GM23248 (cell line): Measurements from ENCODE around the gene TMEM184C. TPM values are rescaled to one million over a fixed set of nuclear protein-coding genes. Genes with fewer than 3 reads are reported as not detected.

Source experiments
- DNase-seq: peaks from one replicate; pipeline ENCODE4 v3.0.0-alpha.2; 2015
- H2AFZ ChIP-seq: fragments of 200-600 bp; sonication (generic); 2 replicates; pipeline ENCODE4 v1.6.1; 2016; ENCODE audit warnings: antibody characterized with exemption
- H3F3A ChIP-seq: fragments of 200-600 bp; sonication (generic); 2 replicates; pipeline ENCODE4 v1.6.1; 2016; ENCODE audit warnings: mild to moderate bottlenecking, antibody characterized with exemption, mixed run types; ENCODE audit not compliant: insufficient read depth
- H3K27ac ChIP-seq: fragments of 200-600 bp; sonication (generic); 2 replicates; pipeline ENCODE4 v1.5.1; 2016; ENCODE audit warnings: mild to moderate bottlenecking
- H3K27me3 ChIP-seq: fragments of 200-600 bp; sonication (generic); replicated peaks from 2 replicates; pipeline ENCODE4 v1.6.1; 2016; ENCODE audit warnings: mild to moderate bottlenecking; ENCODE audit not compliant: insufficient read depth
- H3K36me3 ChIP-seq: fragments of 200-600 bp; sonication (generic); 2 replicates; pipeline ENCODE4 v1.6.1; 2016; ENCODE audit warnings: low read depth, mild to moderate bottlenecking
- H3K4me1 ChIP-seq: fragments of 200-600 bp; sonication (generic); 2 replicates; pipeline ENCODE4 v1.6.1; 2016; ENCODE audit warnings: mild to moderate bottlenecking; ENCODE audit not compliant: insufficient read depth
- H3K4me2 ChIP-seq: fragments of 200-600 bp; sonication (generic); one replicate; pipeline ENCODE4 v1.6.1; 2016; ENCODE audit warnings: mild to moderate bottlenecking; ENCODE audit not compliant: unreplicated experiment
- H3K4me3 ChIP-seq: fragments of 200-600 bp; sonication (generic); 2 replicates; pipeline ENCODE4 v1.5.1; 2016; ENCODE audit warnings: mild to moderate bottlenecking
- H3K79me2 ChIP-seq: fragments of 200-600 bp; sonication (generic); 2 replicates; pipeline ENCODE4 v1.6.1; 2016; ENCODE audit warnings: mild to moderate bottlenecking; ENCODE audit not compliant: insufficient read depth
- H3K9ac ChIP-seq: fragments of 200-600 bp; sonication (generic); 2 replicates; pipeline ENCODE4 v1.6.1; 2016; ENCODE audit warnings: mild to moderate bottlenecking
- H3K9me2 ChIP-seq: fragments of 200-600 bp; sonication (generic); 2 replicates; pipeline ENCODE4 v1.6.1; 2016; ENCODE audit warnings: mixed run types, mild to moderate bottlenecking, moderate library complexity; ENCODE audit not compliant: insufficient read depth
- H3K9me3 ChIP-seq: fragments of 200-600 bp; sonication (generic); one replicate; pipeline ENCODE4 v1.6.1; 2017; ENCODE audit warnings: low read depth
- H4K20me1 ChIP-seq: fragments of 200-600 bp; sonication (generic); 2 replicates; pipeline ENCODE4 v1.6.0; 2016; ENCODE audit not compliant: insufficient read depth
- EZH2 ChIP-seq: fragments of 200-600 bp; sonication (generic); IDR thresholded peaks from 2 replicates; pipeline ENCODE4 v1.6.1; 2018; ENCODE audit warnings: antibody characterized with exemption, mild to moderate bottlenecking; ENCODE audit not compliant: insufficient read depth, poor library complexity, severe bottlenecking
- EZH2phosphoT487 ChIP-seq: fragments of 200-600 bp; sonication (generic); IDR thresholded peaks from 2 replicates; pipeline ENCODE4 v1.6.1; 2018; ENCODE audit warnings: antibody characterized with exemption, moderate library complexity, mild to moderate bottlenecking, low read depth; ENCODE audit not compliant: insufficient read depth
- WGBS, 2 experiments: methylation state at CpG; one replicate each; pipeline ENCODE4 v1.1.6; 2015 to 2017; ENCODE audit warnings: low lambda C conversion rate in 2 of 2, low coverage in 1 of 2; ENCODE audit errors: missing lambda C conversion rate in 2 of 2; 5-methylcytosine and 5-hydroxymethylcytosine counted together
- in situ Hi-C: fragments of 300-500 bp; cut with MboI; formaldehyde crosslinking; loops from 2 replicates; pipeline ENCODE4 v1.15.0; 2020
- polyA plus RNA-seq: library from polyadenylated mRNA; unstranded; fragments of >200 nt; fragmentation: Nextera tagmentation; extraction: Ambion mirVana; gene quantifications from 2 replicates; pipeline ENCODE4 v1.2.1, GENCODE V29; 2016
- total RNA-seq: library from RNA; depleted of rRNA; stranded (reverse); fragments of >200 nt; shearing (Covaris generic); gene quantifications from 2 replicates; pipeline ENCODE4 v1.2.3, GENCODE V29; 2014

The TMEM184C gene
- total and polyA plus RNA-seq, 2 experiments from 2014 or later, result 26.2 to 36.5 TPM

DNA sequence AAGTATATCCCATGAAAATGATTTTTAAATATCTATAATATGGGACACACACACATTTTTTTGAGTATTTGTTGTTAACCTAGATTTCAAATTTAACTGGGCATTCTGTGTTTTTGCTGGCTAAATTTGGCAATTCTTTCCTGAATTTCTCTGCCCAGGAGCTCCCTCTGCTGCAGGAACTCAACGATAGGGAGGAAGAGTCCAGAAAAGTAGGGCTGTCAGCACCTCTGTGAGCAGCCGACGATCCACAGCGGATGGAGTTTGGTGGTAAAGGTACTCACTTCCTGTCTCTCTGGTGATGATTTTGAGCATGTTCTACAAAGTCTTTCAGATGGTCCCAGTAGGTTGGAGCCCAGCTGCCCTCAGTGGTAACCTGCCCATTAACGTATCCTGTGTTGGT, 23.1 kb upstream of the TMEM184C start:
- Histone ChIP-seq H3K36me3 (no peaks in the 10 kb centered on the region), H3K9me2 (no peaks in the 10 kb centered on the region), H2AFZ (no peak overlapping the region), H3K79me2 (no peaks in the 10 kb centered on the region), H3K4me1 (peaks cover 22% of the 10 kb centered on the region), H3K4me2 (no peak overlapping the region), H3K4me3 (no peak overlapping the region), H3K9ac (no peak overlapping the region), H3K27me3 (no peaks in the 10 kb centered on the region), H3K27ac (no peak overlapping the region), H3F3A (peaks cover 17% of the 10 kb centered on the region; the same call in 1 of the 2 replicates), H4K20me1 (no peaks in the 10 kb centered on the region), H3K9me3 (no peaks in the 10 kb centered on the region)
- in situ Hi-C loops, result loop anchor here (10.0 kb wide), 1 partner anchor 429 kb away; no protein-coding TSS in a partner anchor
- TF ChIP-seq EZH2 (no peak), EZH2phosphoT487 (no peak)
- 68% methylated on average over 5 of the region's 5 CpGs for WGBS, 2 experiments
- no peak for DNase-seq

DNA sequence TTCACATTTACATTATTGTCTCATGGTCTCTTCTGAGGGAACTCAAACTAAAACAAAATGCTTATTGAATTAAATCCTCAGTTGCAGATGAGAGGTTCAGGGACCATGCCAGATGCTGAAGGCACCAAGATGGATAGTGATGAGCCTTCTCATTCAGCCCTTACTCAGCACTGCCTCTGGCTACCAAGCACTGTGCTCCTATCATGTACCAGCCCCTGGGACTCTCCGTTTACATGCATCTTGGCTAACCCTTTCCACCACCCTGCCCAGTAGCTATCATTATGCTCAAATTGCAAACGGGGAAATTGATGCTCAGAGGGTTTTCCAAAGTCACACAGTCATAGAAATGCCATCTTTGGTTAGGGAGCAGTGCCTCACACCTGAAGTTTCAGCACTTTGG, 22.6 kb upstream of the TMEM184C start:
- no peaks in the 10 kb centered on the region for H4K20me1 ChIP-seq
- no peak overlapping the region for H3K9ac ChIP-seq
- no peaks in the 10 kb centered on the region for H3K9me3 ChIP-seq
- no peak overlapping the region for H3K4me3 ChIP-seq
- H3K27ac ChIP-seq, result no peak overlapping the region
- H3K79me2 ChIP-seq, result no peaks in the 10 kb centered on the region
- no peaks in the 10 kb centered on the region for H3K36me3 ChIP-seq
- peaks cover 14% of the 10 kb centered on the region; the same call in 1 of the 2 replicates for H3F3A ChIP-seq
- TF ChIP-seq EZH2phosphoT487 (no peak), EZH2 (no peak)
- no peaks in the 10 kb centered on the region for H3K9me2 ChIP-seq
- no peak overlapping the region for H3K4me2 ChIP-seq
- DNase-seq, result no peak
- in situ Hi-C loops, result loop anchor here (10.0 kb wide), 1 partner anchor 430 kb away; no protein-coding TSS in a partner anchor
- H2AFZ ChIP-seq, result no peak overlapping the region
- peaks cover 24% of the 10 kb centered on the region for H3K4me1 ChIP-seq
- 78 to 88% methylated on average over 2 of the region's 2 CpGs for WGBS, 2 experiments
- no peaks in the 10 kb centered on the region for H3K27me3 ChIP-seq

DNA sequence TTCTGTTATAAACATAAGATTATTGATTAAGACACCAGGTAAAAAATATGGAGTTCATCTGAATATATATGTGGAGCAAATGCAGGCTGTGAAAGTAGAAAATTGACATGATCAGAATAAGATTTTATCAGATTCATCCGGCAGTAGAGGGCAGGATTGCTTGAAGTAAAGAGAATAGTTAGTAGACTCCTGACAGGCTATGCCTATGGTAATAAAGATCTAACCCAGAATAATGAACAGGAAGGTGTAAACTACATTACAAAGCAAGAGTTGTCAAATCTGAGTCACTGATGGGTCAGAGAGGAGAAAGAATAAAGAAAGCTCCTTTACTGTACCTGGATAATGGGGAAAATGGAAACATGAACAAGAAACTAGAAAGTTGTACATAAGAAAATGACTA, 20.8 kb upstream of the TMEM184C start:
- H3K4me2 ChIP-seq, result no peak overlapping the region
- TF ChIP-seq EZH2phosphoT487 (no peak), EZH2 (no peak)
- no peaks in the 10 kb centered on the region for H3K9me3 ChIP-seq
- H3K9ac ChIP-seq, result no peak overlapping the region
- H3K27ac ChIP-seq, result no peak overlapping the region
- H3K9me2 ChIP-seq, result no peaks in the 10 kb centered on the region
- no peaks in the 10 kb centered on the region for H4K20me1 ChIP-seq
- H3F3A ChIP-seq, result peaks cover 12% of the 10 kb centered on the region; the same call in 1 of the 2 replicates
- DNase-seq, result peak; percentile 28
- no peaks in the 10 kb centered on the region for H3K79me2 ChIP-seq
- H2AFZ ChIP-seq, result no peak overlapping the region
- in situ Hi-C loops, result loop anchor here (10.0 kb wide), 1 partner anchor 432 kb away; no protein-coding TSS in a partner anchor
- no peaks in the 10 kb centered on the region for H3K27me3 ChIP-seq
- WGBS, 2 experiments, result 10 to 12% methylated on average over 1 of the region's 1 CpG
- no peaks in the 10 kb centered on the region for H3K36me3 ChIP-seq
- peaks cover 25% of the 10 kb centered on the region for H3K4me1 ChIP-seq
- no peak overlapping the region for H3K4me3 ChIP-seq

DNA sequence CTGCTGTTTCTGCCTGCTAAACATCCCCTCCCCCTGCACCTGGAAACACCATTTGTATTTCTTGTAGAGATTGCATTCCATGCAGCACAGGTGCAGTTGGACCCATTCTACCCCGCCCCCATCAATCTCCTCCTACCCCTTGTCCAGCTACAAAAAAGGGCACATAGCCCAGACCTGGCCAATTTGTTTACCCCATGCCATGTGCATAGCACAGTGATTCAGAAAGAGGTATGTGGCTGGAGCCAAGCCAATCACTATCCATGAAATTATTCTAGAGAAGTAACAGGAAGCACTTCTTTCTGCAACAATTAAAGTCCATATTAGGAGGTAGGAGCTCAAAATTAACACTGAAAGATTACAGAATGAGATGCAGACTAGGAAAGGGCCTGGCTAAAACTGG, 20.2 kb upstream of the TMEM184C start:
- TF ChIP-seq EZH2phosphoT487, result no peak
- no peak for TF ChIP-seq EZH2
- Histone ChIP-seq H2AFZ (peak overlapping the region; percentile 49; the same call in 1 of the 2 replicates), H3K4me1 (peaks cover 25% of the 10 kb centered on the region), H3K36me3 (no peaks in the 10 kb centered on the region), H3K4me3 (no peak overlapping the region), H3K9me2 (no peaks in the 10 kb centered on the region), H3K27me3 (no peaks in the 10 kb centered on the region), H3K4me2 (no peak overlapping the region), H3F3A (peaks cover 12% of the 10 kb centered on the region; the same call in 1 of the 2 replicates), H3K9ac (no peak overlapping the region), H3K9me3 (no peaks in the 10 kb centered on the region), H3K79me2 (no peaks in the 10 kb centered on the region), H3K27ac (peak overlapping the region; percentile 7; the same call in 1 of the 2 replicates), H4K20me1 (no peaks in the 10 kb centered on the region)
- peak; percentile 83 for DNase-seq
- 89 to 93% methylated on average over 1 of the region's 1 CpG for WGBS, 2 experiments
- in situ Hi-C loops, result loop anchor here (10.0 kb wide), 1 partner anchor 432 kb away; no protein-coding TSS in a partner anchor
